Peyer's patch (tissue), 4 donors: Measurements from ENCODE around the gene UBASH3B.

Source experiments
- POLR2A ChIP-seq, 2 donors: fragments of 450-650 bp; IDR thresholded peaks; one replicate each; pipeline ENCODE4 v1.5.1; 2017; ENCODE audit warnings: antibody characterized with exemption in 2 of 2, mild to moderate bottlenecking in 2 of 2, moderate library complexity in 2 of 2
- TF ChIP-seq, protein P1 (sequence below), 6 experiments: fragments of 450-650 bp in 4 of 6; fragments of 200-600 bp in 2 of 6; sonication (generic) in 1 of 6; IDR thresholded peaks; one replicate each; pipeline ENCODE4 v1.5.1; 2017 to 2019; ENCODE audit warnings: antibody characterized with exemption in 6 of 6, mild to moderate bottlenecking in 3 of 6, moderate library complexity in 1 of 6

DNA sequence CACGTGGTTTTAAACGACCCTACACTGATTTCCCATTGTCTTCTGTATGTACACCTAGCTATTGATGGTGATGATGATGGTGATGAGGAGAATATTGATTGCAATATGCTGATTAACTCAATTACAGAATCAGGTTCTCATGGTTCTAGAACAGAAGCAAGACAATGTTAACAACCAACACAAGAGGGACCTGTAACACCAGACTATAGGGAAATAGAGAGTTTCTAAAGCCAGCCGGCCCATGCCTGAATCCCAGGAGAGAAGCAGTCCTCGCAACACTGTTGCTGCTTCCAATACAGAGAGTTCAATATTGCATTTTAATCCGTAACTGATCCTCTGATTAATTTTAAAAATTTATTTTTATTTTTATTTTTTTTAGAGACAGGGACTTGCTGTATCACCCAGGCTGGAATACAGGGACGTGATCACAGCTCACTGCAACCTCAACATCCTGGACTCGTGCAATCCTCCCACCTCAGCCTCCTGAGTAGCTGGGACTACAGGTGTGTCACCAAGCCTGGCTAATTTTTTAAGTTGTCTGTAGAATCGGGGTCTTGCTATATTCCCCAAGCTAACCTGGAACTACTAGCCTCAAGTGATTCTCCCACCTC, 22.2 kb upstream of the UBASH3B start:
- TF ChIP-seq, protein P1, sequence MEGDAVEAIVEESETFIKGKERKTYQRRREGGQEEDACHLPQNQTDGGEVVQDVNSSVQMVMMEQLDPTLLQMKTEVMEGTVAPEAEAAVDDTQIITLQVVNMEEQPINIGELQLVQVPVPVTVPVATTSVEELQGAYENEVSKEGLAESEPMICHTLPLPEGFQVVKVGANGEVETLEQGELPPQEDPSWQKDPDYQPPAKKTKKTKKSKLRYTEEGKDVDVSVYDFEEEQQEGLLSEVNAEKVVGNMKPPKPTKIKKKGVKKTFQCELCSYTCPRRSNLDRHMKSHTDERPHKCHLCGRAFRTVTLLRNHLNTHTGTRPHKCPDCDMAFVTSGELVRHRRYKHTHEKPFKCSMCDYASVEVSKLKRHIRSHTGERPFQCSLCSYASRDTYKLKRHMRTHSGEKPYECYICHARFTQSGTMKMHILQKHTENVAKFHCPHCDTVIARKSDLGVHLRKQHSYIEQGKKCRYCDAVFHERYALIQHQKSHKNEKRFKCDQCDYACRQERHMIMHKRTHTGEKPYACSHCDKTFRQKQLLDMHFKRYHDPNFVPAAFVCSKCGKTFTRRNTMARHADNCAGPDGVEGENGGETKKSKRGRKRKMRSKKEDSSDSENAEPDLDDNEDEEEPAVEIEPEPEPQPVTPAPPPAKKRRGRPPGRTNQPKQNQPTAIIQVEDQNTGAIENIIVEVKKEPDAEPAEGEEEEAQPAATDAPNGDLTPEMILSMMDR (IDR thresholded peaks at IDR 0.05): peak in 5 of 6 experiments; percentile 37 to 52 (median 45)
- TF ChIP-seq POLR2A (IDR thresholded peaks at IDR 0.05): no peak
